PFSK-1 (cell line): ENCODE data around the gene SMIM44.
A peak's percentile ranks its signal among the peaks of the same experiment; 100 is the strongest.

Source experiments
- FOXP2 ChIP-seq: optimal IDR thresholded peaks from 2 replicates; pipeline ENCODE3; 2011; ENCODE audit warnings: borderline replicate concordance, control low read depth, inconsistent platforms; ENCODE audit not compliant: insufficient read depth; ENCODE audit errors: extremely low read length, extremely low read depth
- POLR2AphosphoS5 ChIP-seq: IDR thresholded peaks from 2 replicates; pipeline ENCODE4 v1.6.1; 2012; ENCODE audit warnings: low read depth, mild to moderate bottlenecking, control low read depth, low read length, moderate library complexity
- REST ChIP-seq, 2 experiments: IDR thresholded peaks; 2 replicates each; pipeline versions ENCODE4 v1.6.1 to v1.8.0; 2011 to 2012; ENCODE audit warnings: low read depth in 2 of 2, low read length in 2 of 2, control low read depth in 1 of 2, inconsistent platforms in 1 of 2, mild to moderate bottlenecking in 1 of 2, moderate library complexity in 1 of 2; ENCODE audit not compliant: insufficient read depth in 1 of 2
- SIN3A ChIP-seq: IDR thresholded peaks from 2 replicates; pipeline ENCODE4 v1.6.1; 2012; ENCODE audit warnings: mild to moderate bottlenecking, low read length, moderate library complexity, borderline replicate concordance; ENCODE audit not compliant: insufficient read depth

- TF ChIP-seq SIN3A (no peak), POLR2AphosphoS5 (no peak), FOXP2 (peak; percentile 90), REST (IDR thresholded peaks at IDR 0.05; ENCODE audit: insufficient read depth in 1 of 2, low read depth in 2 of 2, low read length in 2 of 2) (no peak)
Observed at GRCh38 chr19:3503036-3503572, 19.9 kb upstream of the SMIM44 start.
